NCI-H2171 treated with DMSO at 0.1 percent for 48 hours (cell line): ENCODE data around the gene ABLIM3.

ENCODE experiments used
- DNase-seq: peaks from one replicate; lab custom pipeline; 2025; lab: John Stamatoyannopoulos, UW

ABLIM3 gene

GRCh38 chr5:149141224-149141956 lies at the start of gene ABLIM3:
Gene ABLIM3 (plus strand): TSS chr5:149141493. CDS start chr5:149142096, 603 bp downstream.
- peak; percentile 23 for DNase-seq

GRCh38 chr5:149093625-149094024 lies 47.7 kb upstream of the ABLIM3 start:
- no peak for DNase-seq

- DNase-seq: no peak
Measured at GRCh38 chr5:149094996-149095395, 46.3 kb upstream of the ABLIM3 start.

GRCh38 chr5:149099920-149100319 lies 41.4 kb upstream of the ABLIM3 start:
- no peak for DNase-seq

DNA sequence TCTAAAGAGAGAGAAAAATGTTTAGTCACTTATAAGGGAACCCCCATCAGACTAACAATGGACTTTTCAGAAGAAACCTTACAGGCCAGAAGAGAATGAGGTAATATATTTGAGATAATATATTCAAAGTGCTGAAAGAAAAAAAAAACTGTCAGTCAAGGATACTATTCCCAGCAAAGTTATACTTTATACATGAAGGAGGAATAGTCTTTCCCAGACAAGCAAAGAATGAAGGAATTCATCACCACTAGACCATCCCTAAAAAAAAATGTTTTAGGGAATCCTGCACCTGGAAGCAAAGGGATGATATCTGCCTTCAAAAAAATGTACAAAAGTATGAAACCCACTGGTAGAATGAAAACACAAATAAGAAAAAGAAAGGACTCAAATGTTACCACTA lies 41.0 kb upstream of the ABLIM3 start:
- no peak for DNase-seq

DNA sequence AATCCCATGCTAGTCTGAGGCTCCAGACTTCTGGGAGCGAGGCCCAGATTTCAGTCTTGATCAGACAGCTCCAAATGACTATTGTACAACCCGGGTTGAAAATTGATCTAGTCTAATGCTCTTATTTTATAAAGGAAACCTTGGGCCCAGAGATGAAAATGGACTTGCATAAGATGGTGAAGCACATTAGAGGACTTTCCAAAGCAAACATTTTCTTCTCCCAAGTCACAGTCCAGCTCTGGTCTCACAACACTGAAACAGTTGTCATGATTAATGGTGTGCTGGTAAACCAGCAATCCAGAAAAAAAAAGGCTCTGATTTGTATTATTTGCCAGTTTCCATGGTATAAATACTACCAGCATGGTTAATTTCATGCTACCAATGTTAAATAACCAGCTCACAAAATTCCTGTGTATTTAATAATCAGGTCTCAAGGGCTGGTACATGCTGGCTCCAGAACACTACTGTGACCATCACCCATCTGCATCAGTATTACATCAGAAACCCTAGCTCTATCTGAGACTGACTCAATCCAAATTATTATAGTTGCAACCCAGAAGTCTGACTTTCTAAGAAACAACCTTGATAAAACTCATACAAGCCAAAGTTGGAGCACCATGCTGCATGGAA lies 32.5 kb upstream of the ABLIM3 start:
- no peak for DNase-seq

DNA sequence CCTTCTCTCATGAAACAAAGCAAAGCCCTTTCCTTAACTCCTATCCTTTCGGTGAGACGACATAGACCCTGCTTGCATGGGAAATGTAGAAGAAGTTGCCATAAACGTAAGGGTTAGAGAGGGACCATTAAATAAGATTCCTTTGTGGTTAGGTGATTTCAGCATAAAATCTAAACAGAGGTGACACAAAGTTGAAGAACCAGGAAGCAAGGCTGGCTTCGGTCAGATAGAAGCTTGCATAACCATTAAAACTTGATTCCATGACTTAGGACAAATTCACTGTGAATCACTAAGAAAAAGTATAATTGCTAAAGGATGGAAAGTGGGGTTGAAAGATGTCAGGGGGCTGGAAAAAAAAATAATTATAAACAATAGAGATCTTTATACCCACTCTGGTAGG lies 30.9 kb upstream of the ABLIM3 start:
- no peak for DNase-seq

GRCh38 chr5:149113669-149114068 lies 27.6 kb upstream of the ABLIM3 start:
- DNase-seq: no peak

GRCh38 chr5:149114403-149115312 lies 26.6 kb upstream of the ABLIM3 start:
- DNase-seq: peak; percentile 45

- DNase-seq: no peak
Measured at GRCh38 chr5:149117970-149118369, 23.3 kb upstream of the ABLIM3 start.

GRCh38 chr5:149118463-149118862 lies 22.8 kb upstream of the ABLIM3 start:
- peak; percentile 2 for DNase-seq

DNA sequence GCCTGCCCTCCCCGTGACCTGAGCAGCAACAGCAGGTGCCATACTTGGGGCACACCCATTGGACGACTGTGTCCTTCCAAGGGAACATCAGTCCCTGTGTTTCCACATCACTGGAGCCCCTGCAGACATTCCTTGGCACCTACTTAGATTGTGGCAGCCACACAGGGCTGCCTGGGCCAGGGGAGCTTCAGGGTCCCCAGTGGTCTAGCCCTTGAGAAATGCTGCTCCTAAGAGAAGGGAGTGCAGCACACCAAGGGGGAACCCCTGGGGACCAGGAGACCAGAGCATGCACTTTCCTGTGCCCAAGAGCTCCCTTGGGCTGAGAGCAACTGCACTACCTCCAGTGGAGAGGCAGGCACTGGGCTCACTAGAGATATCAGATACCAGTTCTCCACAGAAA lies 20.1 kb upstream of the ABLIM3 start:
- DNase-seq: no peak

DNA sequence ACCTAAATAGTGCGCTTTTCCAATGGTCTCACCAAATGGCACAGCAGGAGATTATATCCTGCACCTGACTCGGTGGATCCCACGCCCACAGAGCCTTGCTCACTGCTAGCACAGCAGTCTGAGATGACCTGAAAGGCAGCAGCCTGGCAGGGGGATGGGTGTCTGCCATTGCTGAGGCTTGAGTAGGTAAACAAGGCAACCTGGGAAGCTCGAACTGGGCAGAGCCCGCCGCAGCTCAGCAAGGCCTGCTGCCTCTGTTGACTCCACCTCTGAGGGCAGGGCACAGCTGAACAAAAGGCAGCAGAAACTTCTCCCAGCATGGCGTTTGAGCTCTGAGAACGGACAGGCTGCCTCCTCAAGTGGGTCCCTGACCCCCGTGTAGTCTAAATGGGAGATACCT lies 18.1 kb upstream of the ABLIM3 start:
- no peak for DNase-seq

- no peak for DNase-seq
Measured at GRCh38 chr5:149125386-149125891, 15.9 kb upstream of the ABLIM3 start.

- DNase-seq: no peak
Measured at GRCh38 chr5:149126906-149127305, 14.4 kb upstream of the ABLIM3 start.

- no peak for DNase-seq
Measured at GRCh38 chr5:149127394-149127955, 13.8 kb upstream of the ABLIM3 start.

GRCh38 chr5:149128023-149128875 lies 13.0 kb upstream of the ABLIM3 start:
- no peak for DNase-seq

DNA sequence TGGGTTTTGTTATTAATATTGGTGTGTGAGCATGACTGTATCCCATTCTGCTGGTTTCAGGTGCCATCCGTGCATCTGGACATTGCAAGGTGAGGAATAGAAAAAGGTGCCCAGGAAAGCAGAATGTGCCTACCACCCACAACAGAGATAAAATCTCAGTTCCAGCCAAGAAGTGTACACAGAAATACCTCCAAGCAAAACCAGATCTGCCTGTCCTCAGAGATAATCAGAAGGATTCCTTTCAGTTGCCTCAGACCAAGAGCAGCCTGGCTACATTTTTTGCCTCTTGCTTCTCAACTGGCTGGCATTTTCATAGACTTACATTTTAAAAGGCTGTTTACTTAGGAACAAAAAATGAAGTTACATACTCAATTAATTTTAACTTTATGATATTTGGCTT lies 12.1 kb upstream of the ABLIM3 start:
- no peak for DNase-seq

DNA sequence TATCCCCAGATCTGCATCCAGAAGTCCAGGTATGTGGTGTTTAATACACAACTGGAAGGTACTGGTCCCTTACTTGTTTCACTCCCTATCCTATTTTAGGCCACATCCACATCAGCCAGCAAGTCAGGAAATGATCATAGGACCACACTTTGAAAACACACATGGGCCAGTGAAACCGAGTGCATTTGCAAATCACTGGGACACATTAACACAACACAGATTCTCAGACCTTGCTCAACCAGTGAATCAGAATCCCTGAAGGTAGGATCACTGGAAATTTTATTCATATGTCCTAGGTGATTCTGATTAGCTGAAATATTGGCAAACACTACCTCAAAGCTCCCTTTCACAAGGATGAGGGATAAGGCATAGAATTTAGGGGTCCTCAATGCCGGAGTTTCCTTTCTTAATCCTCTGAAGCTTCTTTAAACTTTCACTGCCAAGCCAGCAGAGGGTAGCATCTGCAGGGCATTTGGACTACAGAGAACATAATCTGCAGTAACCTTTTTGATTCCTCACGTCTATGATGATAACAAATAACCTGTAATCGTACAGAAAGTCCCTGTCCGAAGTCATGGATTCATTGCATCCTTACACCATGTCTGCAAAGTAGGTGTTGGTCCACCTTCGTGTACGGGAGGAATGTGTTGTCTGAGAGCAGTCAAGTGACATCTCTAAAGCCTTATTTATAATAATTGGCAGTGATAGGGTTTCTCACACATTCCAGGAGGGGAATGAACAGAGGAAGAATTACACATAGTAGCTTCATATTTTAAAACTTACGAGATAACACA lies 11.0 kb upstream of the ABLIM3 start:
- DNase-seq: no peak

DNA sequence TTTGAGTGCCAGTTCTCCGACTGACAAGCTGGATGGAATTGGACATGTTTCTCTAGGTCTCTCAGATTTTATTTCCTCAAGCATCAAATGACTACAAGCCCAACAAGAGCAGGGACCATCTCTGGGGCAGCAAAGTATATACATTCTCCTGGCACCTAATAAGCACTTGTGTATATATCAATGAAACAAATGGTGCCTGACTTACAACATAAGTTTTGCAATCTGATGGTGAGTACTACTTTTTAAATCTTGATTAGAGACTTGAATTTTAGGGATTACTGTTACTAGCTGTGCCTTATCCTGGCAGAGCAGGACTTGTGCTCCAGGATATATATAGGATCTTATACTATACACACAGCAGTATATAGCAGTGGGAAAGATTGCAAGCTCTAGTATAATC lies 8.8 kb upstream of the ABLIM3 start:
- DNase-seq: no peak
